GM13976 (cell line): ENCODE results near the gene CCDC91.
A peak's percentile ranks its signal among the peaks of the same experiment; 100 is the strongest.

Experiments used
- DNase-seq: peaks from one replicate; pipeline ENCODE4 v3.0.0; 2012; ENCODE audit warnings: low spot score
- CTCF ChIP-seq: IDR thresholded peaks from 2 replicates; pipeline ENCODE4 v1.5.1; 2012; ENCODE audit warnings: borderline replicate concordance, mild to moderate bottlenecking; ENCODE audit not compliant: insufficient read depth; ENCODE audit errors: extremely low read depth, missing control alignments, control extremely low read depth
- in situ Hi-C: fragments of 300-500 bp; cut with MboI; formaldehyde crosslinking; loops from one replicate; pipeline ENCODE4 v1.12.0; 2022; ENCODE audit warnings: low sequenced_read_pairs, mixed read lengths, inconsistent platforms; ENCODE audit not compliant: unreplicated experiment

The CCDC91 gene

GRCh38 chr12:28171356-28172060 is 18.7 kb upstream of the CCDC91 start:
- in situ Hi-C loops, result no loop called here
- TF ChIP-seq CTCF, result no peak
- no peak for DNase-seq

DNA sequence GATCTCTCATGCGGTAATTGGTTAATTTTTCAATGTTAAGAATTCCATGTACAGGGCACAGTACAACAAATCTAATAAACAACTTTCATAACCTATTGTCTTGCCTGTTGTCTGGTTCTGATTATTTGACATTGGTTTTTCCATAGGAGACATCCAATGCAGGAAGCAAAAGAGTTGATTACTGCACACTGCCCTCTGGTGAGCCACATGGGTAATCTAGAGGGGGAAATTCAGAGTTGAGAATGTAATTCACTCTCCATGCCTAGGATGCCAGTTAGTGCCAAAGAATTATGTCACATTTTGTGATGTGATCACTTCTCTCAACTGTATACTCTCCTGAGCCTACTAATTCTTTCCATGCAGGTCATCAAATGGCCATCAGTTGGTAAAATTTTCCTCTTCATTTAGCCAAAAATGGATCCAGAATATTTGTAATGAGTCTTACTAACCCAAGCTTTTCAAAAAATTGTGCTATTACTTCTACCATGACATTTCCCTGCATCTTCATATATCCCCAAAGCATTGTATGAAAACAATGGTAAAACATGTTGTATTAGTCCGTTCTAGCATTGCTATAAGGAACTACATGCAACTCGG is 17.7 kb upstream of the CCDC91 start:
- in situ Hi-C loops, result no loop called here
- TF ChIP-seq CTCF, result peak; percentile 23
- DNase-seq, result no peak

GRCh38 chr12:28173440-28173839 is 16.8 kb upstream of the CCDC91 start:
- TF ChIP-seq CTCF, result no peak
- in situ Hi-C loops, result no loop called here
- no peak for DNase-seq

- TF ChIP-seq CTCF, result no peak
- in situ Hi-C loops, result no loop called here
- DNase-seq, result no peak
Measured at GRCh38 chr12:28175098-28175589, 15.1 kb upstream of the CCDC91 start.

DNA sequence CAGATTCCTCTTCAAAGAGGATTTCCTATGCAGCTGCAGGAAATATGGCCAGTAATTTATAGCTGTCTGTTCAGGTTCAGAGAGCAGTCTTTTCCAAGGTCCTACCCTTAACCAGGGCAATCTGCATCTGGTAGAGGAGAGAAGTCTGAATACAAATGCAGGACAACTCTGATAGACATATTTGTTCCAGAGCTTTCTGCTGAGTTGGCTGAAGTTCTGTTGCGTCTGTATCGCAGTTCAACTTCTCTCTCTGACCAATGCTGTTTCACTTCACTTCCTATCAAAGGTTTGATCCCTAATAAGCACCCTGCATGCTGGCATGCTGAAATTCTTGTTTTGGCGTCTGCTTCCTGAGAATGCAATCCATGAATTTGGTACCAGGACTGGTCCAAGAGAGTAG is 14.0 kb upstream of the CCDC91 start:
- TF ChIP-seq CTCF, result no peak
- no peak for DNase-seq
- in situ Hi-C loops, result no loop called here

GRCh38 chr12:28177461-28177860 is 12.8 kb upstream of the CCDC91 start:
- no peak for TF ChIP-seq CTCF
- in situ Hi-C loops, result no loop called here
- no peak for DNase-seq
